MM.1S (cell line): ENCODE data around the gene TMPRSS6.

ENCODE experiments used
- DNase-seq: peaks from one replicate; pipeline ENCODE4 v3.0.0-alpha.2; 2015
- H2AFZ ChIP-seq: fragments of 300-600 bp; sonication (generic); 2 replicates; pipeline ENCODE4 v1.6.0; 2016; ENCODE audit warnings: antibody characterized with exemption, low read length
- H3F3A ChIP-seq: fragments of 300-600 bp; sonication (generic); 2 replicates; pipeline ENCODE4 v1.6.1; 2016; ENCODE audit warnings: mild to moderate bottlenecking, antibody characterized with exemption, low read length, moderate library complexity, mixed read lengths; ENCODE audit not compliant: insufficient read depth
- H3K27ac ChIP-seq: fragments of 300-600 bp; sonication (generic); 2 replicates; pipeline ENCODE4 v1.5.1; 2016; ENCODE audit warnings: mild to moderate bottlenecking, low read length
- H3K27me3 ChIP-seq: fragments of 300-600 bp; sonication (generic); replicated peaks from 2 replicates; pipeline ENCODE4 v1.6.0; 2016; ENCODE audit warnings: low read length; ENCODE audit not compliant: insufficient read depth
- H3K36me3 ChIP-seq: fragments of 300-600 bp; sonication (generic); replicated peaks from 2 replicates; pipeline ENCODE4 v1.6.1; 2016; ENCODE audit warnings: mild to moderate bottlenecking, low read length, mixed read lengths; ENCODE audit not compliant: insufficient read depth
- H3K4me1 ChIP-seq: fragments of 300-600 bp; sonication (generic); 2 replicates; pipeline ENCODE4 v1.6.1; 2016; ENCODE audit warnings: low read length, mixed read lengths
- H3K4me2 ChIP-seq: fragments of 300-600 bp; sonication (generic); 2 replicates; pipeline ENCODE4 v1.6.0; 2016; ENCODE audit warnings: low read depth, low read length
- H3K4me3 ChIP-seq: fragments of 300-600 bp; sonication (generic); 2 replicates; pipeline ENCODE4 v1.5.1; 2016; ENCODE audit warnings: low read length, mixed read lengths
- H3K79me2 ChIP-seq: fragments of 300-600 bp; sonication (generic); 2 replicates; pipeline ENCODE4 v1.6.1; 2016; ENCODE audit warnings: mixed run types, low read length, mixed read lengths
- H3K9ac ChIP-seq: fragments of 300-600 bp; sonication (generic); 2 replicates; pipeline ENCODE4 v1.6.1; 2016; ENCODE audit warnings: low read length, mixed read lengths
- H3K9me2 ChIP-seq: fragments of 300-600 bp; sonication (generic); replicated peaks from 2 replicates; pipeline ENCODE4 v1.6.1; 2016; ENCODE audit warnings: mild to moderate bottlenecking, low read length, mixed read lengths; ENCODE audit not compliant: insufficient read depth
- H3K9me3 ChIP-seq: fragments of 300-600 bp; sonication (generic); replicated peaks from 2 replicates; pipeline ENCODE4 v1.6.1; 2016; ENCODE audit warnings: mild to moderate bottlenecking, low read length, mixed read lengths; ENCODE audit not compliant: insufficient read depth
- H4K20me1 ChIP-seq: fragments of 300-600 bp; sonication (generic); 2 replicates; pipeline ENCODE4 v1.6.1; 2016; ENCODE audit warnings: mild to moderate bottlenecking, low read length, moderate library complexity, mixed read lengths; ENCODE audit not compliant: insufficient read depth
- EZH2 ChIP-seq: fragments of 300-600 bp; sonication (generic); optimal IDR thresholded peaks from 2 replicates; pipeline ENCODE3; 2017; ENCODE audit warnings: low read depth, mild to moderate bottlenecking, antibody characterized with exemption, low read length, mixed read lengths
- EZH2phosphoT487 ChIP-seq: fragments of 300-600 bp; sonication (generic); IDR thresholded peaks from 2 replicates; pipeline ENCODE4 v1.6.1; 2018; ENCODE audit warnings: antibody characterized with exemption, low read length
- TF ChIP-seq, protein P1 (sequence below): fragments of 300-600 bp; sonication (generic); IDR thresholded peaks from 2 replicates; pipeline ENCODE4 v1.5.1; 2016; ENCODE audit warnings: antibody characterized with exemption, low read length, mixed read lengths

The TMPRSS6 gene

DNA sequence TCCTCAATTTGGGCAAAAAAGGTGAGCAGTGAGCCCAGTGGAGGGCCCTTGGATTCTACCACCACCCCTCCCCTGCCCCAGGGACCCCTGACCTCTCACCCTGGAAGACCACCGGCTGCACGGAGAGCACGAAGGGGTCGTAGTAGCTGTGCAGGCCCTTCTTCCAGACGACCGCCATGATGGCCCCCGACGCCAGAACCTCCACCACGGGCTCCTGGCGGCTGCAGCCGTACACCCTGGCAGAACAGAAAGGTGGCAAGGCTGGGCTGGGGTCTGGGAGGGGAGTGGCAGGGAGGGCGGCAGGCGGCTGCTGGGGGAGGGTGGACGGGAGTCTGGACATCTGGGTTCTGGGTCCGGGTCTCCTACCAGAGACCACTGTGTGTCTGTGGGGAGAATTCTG is 23.3 kb downstream of the TMPRSS6 start:
- Histone ChIP-seq H3K79me2 (no peaks in the 10 kb centered on the region), H2AFZ (no peak overlapping the region), H3K9me3 (no peaks in the 10 kb centered on the region), H3K9me2 (no peaks in the 10 kb centered on the region), H4K20me1 (no peaks in the 10 kb centered on the region), H3K27me3 (peaks cover 97% of the 10 kb centered on the region), H3K9ac (no peak overlapping the region), H3K4me2 (no peak overlapping the region), H3K36me3 (no peaks in the 10 kb centered on the region), H3K4me1 (no peaks in the 10 kb centered on the region), H3K27ac (no peak overlapping the region), H3K4me3 (no peak overlapping the region), H3F3A (no peaks in the 10 kb centered on the region)
- DNase-seq = no peak
- TF ChIP-seq, protein P1, sequence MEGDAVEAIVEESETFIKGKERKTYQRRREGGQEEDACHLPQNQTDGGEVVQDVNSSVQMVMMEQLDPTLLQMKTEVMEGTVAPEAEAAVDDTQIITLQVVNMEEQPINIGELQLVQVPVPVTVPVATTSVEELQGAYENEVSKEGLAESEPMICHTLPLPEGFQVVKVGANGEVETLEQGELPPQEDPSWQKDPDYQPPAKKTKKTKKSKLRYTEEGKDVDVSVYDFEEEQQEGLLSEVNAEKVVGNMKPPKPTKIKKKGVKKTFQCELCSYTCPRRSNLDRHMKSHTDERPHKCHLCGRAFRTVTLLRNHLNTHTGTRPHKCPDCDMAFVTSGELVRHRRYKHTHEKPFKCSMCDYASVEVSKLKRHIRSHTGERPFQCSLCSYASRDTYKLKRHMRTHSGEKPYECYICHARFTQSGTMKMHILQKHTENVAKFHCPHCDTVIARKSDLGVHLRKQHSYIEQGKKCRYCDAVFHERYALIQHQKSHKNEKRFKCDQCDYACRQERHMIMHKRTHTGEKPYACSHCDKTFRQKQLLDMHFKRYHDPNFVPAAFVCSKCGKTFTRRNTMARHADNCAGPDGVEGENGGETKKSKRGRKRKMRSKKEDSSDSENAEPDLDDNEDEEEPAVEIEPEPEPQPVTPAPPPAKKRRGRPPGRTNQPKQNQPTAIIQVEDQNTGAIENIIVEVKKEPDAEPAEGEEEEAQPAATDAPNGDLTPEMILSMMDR = no peak
- TF ChIP-seq EZH2 (no peak), EZH2phosphoT487 (no peak)

DNA sequence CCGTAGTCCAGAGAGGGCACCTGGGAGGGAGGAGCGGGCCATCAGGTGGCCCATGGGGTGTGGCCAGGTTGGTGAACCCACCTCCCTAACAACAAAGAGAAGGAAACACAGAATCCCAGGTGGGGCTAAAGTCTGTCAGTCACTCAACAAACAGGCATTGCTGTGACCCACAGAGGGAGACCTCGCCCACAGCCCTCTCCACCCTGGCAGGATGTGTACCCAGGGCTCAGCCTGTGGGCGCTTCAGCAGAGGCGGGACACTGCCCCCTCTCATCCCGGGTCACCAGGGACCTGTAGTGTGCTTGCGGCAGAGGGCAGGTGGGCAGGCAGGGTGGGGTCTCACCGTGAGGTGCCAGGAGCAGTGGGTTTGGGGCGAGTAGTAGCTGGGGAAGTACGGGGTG is 25.1 kb downstream of the TMPRSS6 start:
- Histone ChIP-seq H3F3A (no peaks in the 10 kb centered on the region), H3K4me1 (no peaks in the 10 kb centered on the region), H4K20me1 (no peaks in the 10 kb centered on the region), H3K9me2 (no peaks in the 10 kb centered on the region), H3K4me3 (no peak overlapping the region), H3K27ac (no peak overlapping the region), H3K9me3 (no peaks in the 10 kb centered on the region), H3K9ac (no peak overlapping the region), H3K36me3 (no peaks in the 10 kb centered on the region), H3K27me3 (peaks cover 97% of the 10 kb centered on the region), H2AFZ (no peak overlapping the region), H3K79me2 (no peaks in the 10 kb centered on the region), H3K4me2 (no peak overlapping the region)
- TF ChIP-seq EZH2phosphoT487 (no peak), EZH2 (no peak)
- TF ChIP-seq, protein P1 = no peak
- no peak for DNase-seq

DNA sequence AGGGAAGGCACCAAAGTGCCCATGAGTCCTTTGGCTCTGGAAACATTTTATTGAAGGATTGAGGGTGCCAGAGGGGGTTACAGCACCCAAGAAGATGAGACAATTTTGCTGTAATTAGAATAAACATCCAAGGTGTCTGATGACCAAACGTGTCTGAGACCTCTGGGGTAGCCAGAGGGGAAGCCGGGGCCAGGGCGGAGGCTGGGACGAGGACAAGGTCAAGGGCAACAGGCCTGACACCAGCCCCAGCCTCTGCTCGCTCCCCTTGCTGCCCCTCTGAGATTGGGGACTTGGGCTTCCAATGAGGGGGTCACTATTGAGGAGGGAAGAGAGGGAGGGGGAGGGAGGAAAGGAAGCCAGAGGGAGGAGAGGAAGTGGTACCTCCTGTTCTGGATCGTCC is 25.6 kb downstream of the TMPRSS6 start:
- H3K9me3 ChIP-seq = no peaks in the 10 kb centered on the region
- H3K79me2 ChIP-seq = no peaks in the 10 kb centered on the region
- H3K4me1 ChIP-seq = no peaks in the 10 kb centered on the region
- no peaks in the 10 kb centered on the region for H3K9me2 ChIP-seq
- no peak for TF ChIP-seq EZH2phosphoT487
- TF ChIP-seq EZH2 = no peak
- TF ChIP-seq, protein P1 = no peak
- no peaks in the 10 kb centered on the region for H4K20me1 ChIP-seq
- no peaks in the 10 kb centered on the region for H3F3A ChIP-seq
- no peak overlapping the region for H3K4me2 ChIP-seq
- H3K4me3 ChIP-seq = no peak overlapping the region
- peaks cover 98% of the 10 kb centered on the region for H3K27me3 ChIP-seq
- H3K36me3 ChIP-seq = no peaks in the 10 kb centered on the region
- no peak overlapping the region for H2AFZ ChIP-seq
- H3K9ac ChIP-seq = no peak overlapping the region
- no peak for DNase-seq
- no peak overlapping the region for H3K27ac ChIP-seq
